ENCODE measurements around the gene KIF20B. TPM values are rescaled to one million over a fixed set of nuclear protein-coding genes. Genes with fewer than 3 reads are reported as not detected.

The KIF20B gene
- total RNA-seq, 2 donors from 2014 or later, result 2.0 to 9.9 TPM

Other genes with a start within 250 kb of the KIF20B start
- 1 to 10 TPM; 1.2 to 1.5 TPM for gene SLC16A12, start 166.0 kb upstream of the KIF20B start, total RNA-seq
- 1 to 10 TPM in 1 of 2 donors, under 1 TPM in 1; 0.95 to 5.5 TPM for gene PANK1, start 56.3 kb upstream of the KIF20B start, total RNA-seq